ENCODE measurements around the gene PER3. TPM values are rescaled to one million over a fixed set of nuclear protein-coding genes. Genes with fewer than 3 reads are reported as not detected.

The PER3 gene
- total RNA-seq, 2 experiments from 2014 or later = 1.6 to 2.1 TPM

- POLR2A ChIA-PET = interaction anchor here (0.7 kb wide), 1 partner anchor 465 kb away, joined by 3 read pairs; the partner anchor contains the start of gene SLC45A1
- no peak within 1 kb of the TSS for H3K27ac Mint-ChIP-seq
- peaks cover 4% of the 10 kb centered on the region for H3K4me1 Mint-ChIP-seq
- no peak for DNase-seq
- H3K36me3 Mint-ChIP-seq (ENCODE audit: low read depth) = no peaks in the 10 kb centered on the region
- H3K9me3 Mint-ChIP-seq = no peaks in the 10 kb centered on the region
- H3K27me3 Mint-ChIP-seq = peaks cover 10% of the 10 kb centered on the region
- no peak within 1 kb of the TSS for H3K4me3 Mint-ChIP-seq
- CTCF ChIA-PET = no interaction called here
These were observed 69.0 kb downstream of the PER3 start, which contains the start of gene UTS2 for GRCh38 chr1:7852804-7853683. TSS of gene UTS2 (minus strand) at chr1:7853065. CDS start at chr1:7853003, 62 bp downstream.

GRCh38 chr1:7853684-7854026 is 69.6 kb downstream of the PER3 start:
- no peak for DNase-seq
- ChIA-PET POLR2A (no interaction called here), CTCF (no interaction called here)
- Mint-ChIP-seq H3K4me1 (peaks cover 4% of the 10 kb centered on the region), H3K27me3 (peaks cover 10% of the 10 kb centered on the region), H3K27ac (no peak overlapping the region), H3K9me3 (no peaks in the 10 kb centered on the region), H3K36me3 (ENCODE audit: low read depth) (no peaks in the 10 kb centered on the region), H3K4me3 (no peak overlapping the region)

GRCh38 chr1:7856345-7856744 is 72.3 kb downstream of the PER3 start:
- Mint-ChIP-seq H3K9me3 (no peaks in the 10 kb centered on the region), H3K27ac (no peak overlapping the region), H3K27me3 (peaks cover 10% of the 10 kb centered on the region), H3K36me3 (ENCODE audit: low read depth) (no peaks in the 10 kb centered on the region), H3K4me1 (peaks cover 4% of the 10 kb centered on the region), H3K4me3 (no peak overlapping the region)
- ChIA-PET POLR2A (no interaction called here), CTCF (no interaction called here)
- DNase-seq = no peak

DNA sequence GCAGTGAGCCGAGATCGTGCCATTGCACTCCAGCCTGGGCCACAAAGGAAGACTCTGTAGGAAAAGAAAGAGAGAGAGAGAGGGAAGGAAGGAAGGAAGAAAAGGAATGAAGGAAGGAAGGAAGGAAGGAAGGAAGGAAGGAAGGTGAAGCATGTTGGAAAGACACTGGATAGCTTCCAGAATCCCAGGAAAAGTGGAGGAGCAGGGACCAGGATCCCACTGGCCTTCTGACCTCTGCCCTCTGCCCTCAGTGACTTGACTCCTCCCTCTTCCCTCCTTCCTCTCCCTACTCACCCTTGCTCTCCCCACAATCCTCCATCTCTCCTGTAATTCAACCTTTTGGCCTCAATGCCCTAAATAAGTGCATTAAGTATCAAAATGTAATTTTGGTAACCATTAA is 72.9 kb downstream of the PER3 start:
- H3K36me3 Mint-ChIP-seq (ENCODE audit: low read depth) = no peaks in the 10 kb centered on the region
- no peak overlapping the region for H3K4me3 Mint-ChIP-seq
- no peaks in the 10 kb centered on the region for H3K9me3 Mint-ChIP-seq
- no peak for DNase-seq
- ChIA-PET CTCF (no interaction called here), POLR2A (no interaction called here)
- no peak overlapping the region for H3K27ac Mint-ChIP-seq
- peaks cover 4% of the 10 kb centered on the region for H3K4me1 Mint-ChIP-seq
- peaks cover 8% of the 10 kb centered on the region for H3K27me3 Mint-ChIP-seq

DNA sequence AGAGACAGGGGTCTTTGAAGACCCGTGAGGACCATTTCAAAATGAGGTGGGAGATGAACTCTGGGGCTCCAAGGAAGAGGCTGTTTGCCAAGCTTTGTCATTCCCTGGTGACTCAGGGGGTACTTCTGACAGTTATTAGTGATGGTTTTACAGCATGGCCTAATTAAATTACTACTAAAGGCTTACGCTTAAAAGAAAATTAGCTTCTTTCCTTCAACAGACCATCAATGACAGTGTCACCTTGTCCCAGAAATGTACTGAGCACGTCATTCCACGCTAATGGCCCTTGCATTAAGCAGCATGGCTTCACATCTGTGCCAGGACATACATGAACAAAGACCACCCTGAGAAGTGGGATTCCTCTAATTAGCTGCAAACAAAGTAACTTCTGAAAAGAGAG is 73.9 kb downstream of the PER3 start:
- Mint-ChIP-seq H3K27ac (no peak overlapping the region), H3K36me3 (ENCODE audit: low read depth) (no peaks in the 10 kb centered on the region), H3K27me3 (peaks cover 3% of the 10 kb centered on the region), H3K4me1 (peaks cover 4% of the 10 kb centered on the region), H3K9me3 (no peaks in the 10 kb centered on the region), H3K4me3 (no peak overlapping the region)
- ChIA-PET POLR2A (no interaction called here), CTCF (interaction anchor here (0.5 kb wide), 1 partner anchor 13 kb away, joined by 3 read pairs; no protein-coding TSS in a partner anchor)
- no peak for DNase-seq

DNA sequence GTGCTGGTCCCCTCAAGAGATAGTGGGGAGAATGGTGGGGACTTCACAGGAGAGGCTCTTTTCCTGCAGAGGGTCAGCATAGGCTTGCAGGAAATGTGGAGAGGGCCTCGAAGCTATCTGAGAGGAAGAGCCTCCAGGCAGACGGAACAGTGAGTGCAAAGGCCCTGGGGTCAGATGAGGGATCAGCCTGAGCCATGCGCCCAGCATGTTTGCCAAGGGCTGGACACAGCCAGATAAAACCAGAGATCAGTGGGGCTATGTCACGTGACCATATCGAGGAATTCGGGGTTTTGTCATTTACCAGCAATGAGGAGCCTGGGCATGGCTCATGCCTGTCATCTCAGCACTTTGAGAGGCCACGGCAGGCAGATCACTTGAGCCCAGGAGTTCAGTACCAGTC is 75.3 kb downstream of the PER3 start:
- H3K4me1 Mint-ChIP-seq = peaks cover 4% of the 10 kb centered on the region
- H3K27me3 Mint-ChIP-seq = peaks cover 2% of the 10 kb centered on the region
- no peaks in the 10 kb centered on the region for H3K36me3 Mint-ChIP-seq (ENCODE audit: low read depth)
- CTCF ChIA-PET = no interaction called here
- no peak overlapping the region for H3K27ac Mint-ChIP-seq
- no peak overlapping the region for H3K4me3 Mint-ChIP-seq
- DNase-seq = no peak
- no peaks in the 10 kb centered on the region for H3K9me3 Mint-ChIP-seq
- POLR2A ChIA-PET = no interaction called here

DNA sequence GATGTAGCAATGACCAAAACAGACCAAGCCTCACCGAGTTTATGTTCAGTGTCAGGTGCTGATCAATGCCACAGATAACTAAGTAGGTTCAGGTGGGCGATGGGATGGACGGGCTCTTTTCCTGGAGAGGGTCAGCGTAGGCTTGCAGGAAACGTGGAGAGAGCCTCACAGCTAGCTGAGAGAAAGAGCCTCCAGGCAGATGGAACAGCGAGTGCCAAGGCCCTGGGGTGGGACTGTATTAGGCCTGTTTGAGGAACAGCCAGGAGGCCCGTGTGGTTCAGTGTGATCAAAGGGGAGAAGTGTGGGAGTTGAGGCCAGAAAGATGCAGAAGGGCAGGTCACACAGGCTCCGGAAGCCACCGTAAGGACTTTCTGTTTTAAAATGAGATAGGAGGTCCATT is 76.0 kb downstream of the PER3 start:
- H3K4me3 Mint-ChIP-seq = no peak overlapping the region
- DNase-seq = no peak
- ChIA-PET POLR2A (no interaction called here), CTCF (interaction anchor here (0.7 kb wide), 1 partner anchor 812 kb away, joined by 3 read pairs; no protein-coding TSS in a partner anchor)
- no peak overlapping the region for H3K27ac Mint-ChIP-seq
- H3K9me3 Mint-ChIP-seq = no peaks in the 10 kb centered on the region
- no peaks in the 10 kb centered on the region for H3K36me3 Mint-ChIP-seq (ENCODE audit: low read depth)
- peaks cover 2% of the 10 kb centered on the region for H3K27me3 Mint-ChIP-seq
- H3K4me1 Mint-ChIP-seq = peaks cover 4% of the 10 kb centered on the region

DNA sequence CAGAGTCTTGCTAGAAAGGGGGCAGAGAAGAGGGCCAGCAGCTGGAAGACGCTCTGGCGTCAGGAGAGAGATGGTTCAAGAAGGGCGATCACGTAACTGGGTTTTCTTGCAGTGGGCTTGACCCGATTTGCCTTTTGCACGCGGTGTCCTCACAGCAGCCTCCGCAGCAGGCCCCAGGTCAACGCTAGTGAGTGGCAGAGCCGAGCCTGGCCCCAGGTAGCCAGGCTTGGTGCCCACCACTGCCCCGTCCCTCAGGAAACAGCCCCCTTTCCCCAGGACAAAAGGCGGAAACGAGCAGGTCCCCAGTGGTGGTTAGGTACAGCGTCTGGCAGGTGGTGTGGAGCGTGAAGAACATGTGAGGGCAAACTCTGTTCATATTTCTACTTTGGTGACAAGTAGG is 77.4 kb downstream of the PER3 start:
- Mint-ChIP-seq H3K27ac (no peak overlapping the region), H3K27me3 (peaks cover 2% of the 10 kb centered on the region), H3K4me1 (no peaks in the 10 kb centered on the region), H3K36me3 (ENCODE audit: low read depth) (no peaks in the 10 kb centered on the region), H3K4me3 (no peak overlapping the region), H3K9me3 (no peaks in the 10 kb centered on the region)
- DNase-seq = no peak
- POLR2A ChIA-PET = no interaction called here
- CTCF ChIA-PET = no interaction called here

- H3K4me3 Mint-ChIP-seq = no peak overlapping the region
- CTCF ChIA-PET = no interaction called here
- no peaks in the 10 kb centered on the region for H3K27me3 Mint-ChIP-seq
- POLR2A ChIA-PET = no interaction called here
- no peak overlapping the region for H3K27ac Mint-ChIP-seq
- H3K9me3 Mint-ChIP-seq = no peaks in the 10 kb centered on the region
- no peaks in the 10 kb centered on the region for H3K4me1 Mint-ChIP-seq
- no peak for DNase-seq
- H3K36me3 Mint-ChIP-seq (ENCODE audit: low read depth) = no peaks in the 10 kb centered on the region
These were observed 78.3 kb downstream of the PER3 start for GRCh38 chr1:7862211-7863060.

DNA sequence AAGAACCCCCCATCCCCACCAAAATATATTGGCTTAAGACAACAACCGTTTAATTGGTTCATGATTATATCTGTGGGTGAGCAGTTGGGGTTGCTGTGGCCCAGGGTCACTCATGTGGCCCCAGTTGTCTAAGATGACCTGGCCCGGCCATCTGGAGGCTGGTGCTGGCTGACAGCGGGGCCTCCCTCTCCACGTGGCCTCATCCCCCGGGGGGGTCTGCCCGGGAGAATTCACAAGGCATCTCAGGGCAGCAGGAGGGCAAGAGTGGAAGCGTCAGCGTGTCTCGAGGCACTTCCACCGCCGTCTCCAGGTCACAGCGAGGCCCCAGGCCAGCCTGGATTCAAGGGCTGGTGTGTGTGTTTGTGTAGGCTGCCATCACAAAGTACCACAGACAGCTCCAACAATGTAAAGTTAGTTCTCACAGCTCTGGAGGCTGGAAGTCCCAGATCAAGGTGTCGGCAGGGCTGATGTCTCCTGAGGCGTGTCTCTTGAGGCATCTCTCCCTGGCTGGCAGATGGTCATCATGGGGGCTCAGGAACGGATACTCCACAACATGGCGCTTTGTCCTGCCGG is 79.8 kb downstream of the PER3 start:
- Mint-ChIP-seq H3K4me1 (no peaks in the 10 kb centered on the region), H3K36me3 (ENCODE audit: low read depth) (no peaks in the 10 kb centered on the region), H3K9me3 (no peaks in the 10 kb centered on the region), H3K27me3 (no peaks in the 10 kb centered on the region), H3K4me3 (no peak overlapping the region), H3K27ac (no peak overlapping the region)
- DNase-seq = no peak
- CTCF ChIA-PET = no interaction called here
- POLR2A ChIA-PET = no interaction called here

DNA sequence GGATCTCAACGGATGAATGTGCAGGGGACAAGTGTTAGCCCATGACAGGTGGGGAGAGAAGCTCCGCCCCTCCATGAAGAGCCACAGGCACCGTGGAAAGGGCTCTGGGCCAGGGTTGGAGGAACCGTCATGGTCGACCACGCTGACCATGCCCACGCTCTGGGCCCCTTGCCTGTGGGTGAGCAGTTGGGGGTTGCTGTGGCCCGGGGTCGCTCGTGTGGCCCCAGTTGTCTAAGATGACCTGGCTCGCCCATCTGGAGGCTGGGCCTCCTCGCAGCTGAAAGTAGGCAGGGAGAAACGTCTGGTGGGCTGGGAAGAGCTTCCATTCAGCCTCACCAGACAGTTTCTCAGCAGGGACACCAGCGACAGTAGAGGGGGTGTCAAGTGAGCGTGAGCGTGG is 81.9 kb downstream of the PER3 start:
- POLR2A ChIA-PET = no interaction called here
- H3K4me1 Mint-ChIP-seq = no peaks in the 10 kb centered on the region
- H3K4me3 Mint-ChIP-seq = no peak overlapping the region
- H3K9me3 Mint-ChIP-seq = no peaks in the 10 kb centered on the region
- no peaks in the 10 kb centered on the region for H3K27me3 Mint-ChIP-seq
- no peaks in the 10 kb centered on the region for H3K36me3 Mint-ChIP-seq (ENCODE audit: low read depth)
- CTCF ChIA-PET = no interaction called here
- no peak for DNase-seq
- no peak overlapping the region for H3K27ac Mint-ChIP-seq

DNA sequence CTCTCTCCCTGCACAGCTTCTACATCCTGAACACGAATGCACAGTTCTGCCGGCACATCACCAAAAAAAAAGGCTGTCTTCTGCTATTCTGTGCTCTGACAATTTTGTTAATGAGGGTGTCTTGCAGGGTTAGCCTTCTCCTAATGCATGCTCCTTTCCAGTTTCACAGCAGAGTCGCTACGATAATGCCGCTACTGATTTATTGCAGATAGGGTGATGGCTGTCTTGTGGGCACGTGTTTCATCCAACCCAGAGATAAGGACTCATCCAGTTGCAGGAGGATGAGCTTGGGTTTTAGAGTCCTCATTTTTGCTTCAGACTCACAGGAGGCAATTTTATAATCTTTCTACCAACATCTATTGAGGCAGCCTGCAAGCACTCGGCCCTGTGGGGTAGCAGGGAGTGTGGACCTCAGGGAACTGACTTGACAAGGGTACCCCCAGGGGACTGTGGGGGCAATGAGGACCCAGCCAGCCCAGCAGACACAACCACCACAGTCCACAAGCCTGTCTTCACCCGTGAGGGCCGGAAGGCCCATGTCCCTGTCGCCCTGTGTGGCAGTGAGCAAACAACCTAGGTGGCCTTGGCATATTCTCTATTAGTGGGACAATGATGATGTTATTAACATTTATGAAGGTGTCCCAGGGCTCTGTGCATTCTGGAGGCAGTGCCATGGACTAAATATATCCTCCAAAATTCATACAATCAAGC is 84.1 kb downstream of the PER3 start:
- H3K27ac Mint-ChIP-seq = no peak overlapping the region
- H3K36me3 Mint-ChIP-seq (ENCODE audit: low read depth) = no peaks in the 10 kb centered on the region
- no peaks in the 10 kb centered on the region for H3K27me3 Mint-ChIP-seq
- H3K4me1 Mint-ChIP-seq = no peaks in the 10 kb centered on the region
- H3K9me3 Mint-ChIP-seq = no peaks in the 10 kb centered on the region
- POLR2A ChIA-PET = no interaction called here
- CTCF ChIA-PET = interaction anchor here (0.6 kb wide), 1 partner anchor 29 kb away, joined by 3 read pairs; no protein-coding TSS in a partner anchor
- no peak overlapping the region for H3K4me3 Mint-ChIP-seq
- no peak for DNase-seq

All from activated CD4-positive, alpha-beta T cell treated with anti-CD3 and anti-CD28 coated beads, Interleukin-2, amount 10 ng/mL, durations not matched to agents 7 days and 5 days (primary cell).